Progenitor cell of endocrine pancreas (in vitro differentiated cells): Measurements from ENCODE around the gene TLR9. TPM values are rescaled to one million over a fixed set of nuclear protein-coding genes. Genes with fewer than 3 reads are reported as not detected.

Experiments
- DNase-seq: peaks from one replicate; pipeline ENCODE4 v3.0.0; 2021; ENCODE audit warnings: low spot score; ENCODE audit not compliant: unreplicated experiment
- H3K27ac Mint-ChIP-seq: 2 replicates; pipeline ENCODE4 v1.8.0; 2021; ENCODE audit warnings: mild to moderate bottlenecking, moderate library complexity, mixed read lengths
- H3K27me3 Mint-ChIP-seq: 2 replicates; pipeline ENCODE4 v1.8.0; 2021; ENCODE audit warnings: mixed read lengths
- H3K36me3 Mint-ChIP-seq: 2 replicates; pipeline ENCODE4 v1.8.0; 2022; ENCODE audit warnings: mixed read lengths; ENCODE audit not compliant: insufficient read depth
- H3K4me1 Mint-ChIP-seq: 2 replicates; pipeline ENCODE4 v1.8.0; 2021; ENCODE audit warnings: low read depth, mixed read lengths
- H3K4me3 Mint-ChIP-seq: 2 replicates; pipeline ENCODE4 v1.8.0; 2021; ENCODE audit warnings: low read depth, mild to moderate bottlenecking, moderate library complexity, mixed read lengths
- H3K9me3 Mint-ChIP-seq: 2 replicates; pipeline ENCODE4 v1.8.0; 2021; ENCODE audit warnings: low read depth, mixed read lengths
- total RNA-seq: library from RNA; stranded (reverse); gene quantifications from 2 replicates; pipeline ENCODE4 v1.2.1, GENCODE V29; 2021
- TF ChIP-seq, protein P1 (sequence below): fragments of 200-600 bp; sonication (generic); IDR thresholded peaks from one replicate; pipeline ENCODE4 v1.5.0; 2021; ENCODE audit warnings: antibody characterized with exemption, mild to moderate bottlenecking; ENCODE audit not compliant: unreplicated experiment

TLR9 gene
- total RNA-seq, 1 donor from 2014 or later: not detected

DNA sequence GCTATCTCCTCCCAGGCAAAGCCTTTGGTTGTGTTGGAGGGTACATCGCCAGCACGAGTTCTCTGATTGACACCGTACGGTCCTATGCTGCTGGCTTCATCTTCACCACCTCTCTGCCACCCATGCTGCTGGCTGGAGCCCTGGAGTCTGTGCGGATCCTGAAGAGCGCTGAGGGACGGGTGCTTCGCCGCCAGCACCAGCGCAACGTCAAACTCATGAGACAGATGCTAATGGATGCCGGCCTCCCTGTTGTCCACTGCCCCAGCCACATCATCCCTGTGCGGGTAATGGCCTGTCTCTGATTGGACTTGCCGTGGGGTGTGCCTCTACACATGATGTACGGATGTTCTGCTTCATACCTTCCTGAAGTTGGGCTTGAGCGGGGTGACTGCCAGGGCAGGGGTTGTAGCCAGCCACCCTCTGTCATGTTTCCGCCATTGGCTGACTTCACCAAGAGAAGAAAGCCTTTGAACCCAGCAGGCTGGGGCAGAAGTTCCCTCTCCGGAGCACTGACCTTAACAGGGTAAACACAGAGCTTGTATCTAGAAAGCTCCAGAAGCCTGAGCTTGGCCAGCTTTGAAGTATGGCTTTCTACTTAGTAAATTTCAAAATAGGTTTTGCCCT is 14.1 kb downstream of the TLR9 start:
- H3K27me3 Mint-ChIP-seq: no peaks in the 10 kb centered on the region
- no peak overlapping the region for H3K4me3 Mint-ChIP-seq
- TF ChIP-seq, protein P1, sequence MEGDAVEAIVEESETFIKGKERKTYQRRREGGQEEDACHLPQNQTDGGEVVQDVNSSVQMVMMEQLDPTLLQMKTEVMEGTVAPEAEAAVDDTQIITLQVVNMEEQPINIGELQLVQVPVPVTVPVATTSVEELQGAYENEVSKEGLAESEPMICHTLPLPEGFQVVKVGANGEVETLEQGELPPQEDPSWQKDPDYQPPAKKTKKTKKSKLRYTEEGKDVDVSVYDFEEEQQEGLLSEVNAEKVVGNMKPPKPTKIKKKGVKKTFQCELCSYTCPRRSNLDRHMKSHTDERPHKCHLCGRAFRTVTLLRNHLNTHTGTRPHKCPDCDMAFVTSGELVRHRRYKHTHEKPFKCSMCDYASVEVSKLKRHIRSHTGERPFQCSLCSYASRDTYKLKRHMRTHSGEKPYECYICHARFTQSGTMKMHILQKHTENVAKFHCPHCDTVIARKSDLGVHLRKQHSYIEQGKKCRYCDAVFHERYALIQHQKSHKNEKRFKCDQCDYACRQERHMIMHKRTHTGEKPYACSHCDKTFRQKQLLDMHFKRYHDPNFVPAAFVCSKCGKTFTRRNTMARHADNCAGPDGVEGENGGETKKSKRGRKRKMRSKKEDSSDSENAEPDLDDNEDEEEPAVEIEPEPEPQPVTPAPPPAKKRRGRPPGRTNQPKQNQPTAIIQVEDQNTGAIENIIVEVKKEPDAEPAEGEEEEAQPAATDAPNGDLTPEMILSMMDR: no peak
- no peaks in the 10 kb centered on the region for H3K4me1 Mint-ChIP-seq
- H3K27ac Mint-ChIP-seq: no peak overlapping the region
- peaks cover 40% of the 10 kb centered on the region for H3K36me3 Mint-ChIP-seq
- no peaks in the 10 kb centered on the region for H3K9me3 Mint-ChIP-seq
- DNase-seq: no peak

DNA sequence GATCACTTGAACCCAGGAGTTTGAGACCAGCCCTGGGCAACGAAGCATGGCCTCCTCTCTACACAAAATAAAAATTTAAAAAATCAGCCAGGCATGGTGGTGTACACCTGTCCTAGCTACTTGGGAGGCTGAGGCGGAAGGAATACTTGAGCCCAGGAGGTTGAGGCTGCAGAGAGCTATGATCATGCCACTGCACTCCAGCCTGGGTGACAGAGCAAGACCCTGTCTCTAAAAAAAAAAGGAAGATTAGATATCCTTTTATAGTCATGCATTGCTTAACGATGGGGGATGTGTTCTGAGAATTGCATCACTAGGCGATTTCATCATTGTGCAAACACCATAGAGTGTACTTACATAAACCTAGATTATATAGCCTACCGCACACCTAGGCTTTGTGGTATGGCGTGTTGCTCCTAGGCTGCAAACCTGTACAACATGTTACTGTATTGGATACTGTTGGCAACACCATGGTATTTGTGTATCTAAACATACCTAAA is 14.8 kb downstream of the TLR9 start:
- Mint-ChIP-seq H3K36me3 (peaks cover 43% of the 10 kb centered on the region), H3K4me3 (no peak overlapping the region), H3K27me3 (no peaks in the 10 kb centered on the region), H3K27ac (no peak overlapping the region), H3K4me1 (no peaks in the 10 kb centered on the region), H3K9me3 (no peaks in the 10 kb centered on the region)
- DNase-seq: no peak
- TF ChIP-seq, protein P1: no peak

DNA sequence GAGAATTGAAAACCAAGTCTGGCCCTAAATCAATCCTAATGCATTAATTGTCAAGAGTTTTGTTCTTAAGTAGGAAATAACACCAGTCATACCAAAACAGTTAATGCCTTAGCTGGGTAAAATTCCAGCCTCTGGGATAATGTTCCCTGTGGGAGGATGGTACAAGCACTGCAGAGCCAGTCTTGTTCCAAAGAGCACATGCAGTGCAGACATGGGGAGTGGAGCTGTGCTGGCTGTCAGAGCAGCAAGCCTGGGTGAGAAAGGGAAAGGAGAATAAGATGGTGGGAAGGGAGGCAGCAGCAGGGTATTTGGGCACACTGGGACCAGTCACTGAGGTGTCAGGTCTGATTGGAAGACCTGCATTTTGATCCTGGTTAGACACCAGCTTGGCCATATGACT is 15.4 kb downstream of the TLR9 start:
- Mint-ChIP-seq H3K36me3 (peaks cover 41% of the 10 kb centered on the region), H3K4me1 (no peaks in the 10 kb centered on the region), H3K4me3 (no peak overlapping the region), H3K27ac (no peak overlapping the region), H3K9me3 (no peaks in the 10 kb centered on the region), H3K27me3 (no peaks in the 10 kb centered on the region)
- no peak for DNase-seq
- TF ChIP-seq, protein P1: no peak

DNA sequence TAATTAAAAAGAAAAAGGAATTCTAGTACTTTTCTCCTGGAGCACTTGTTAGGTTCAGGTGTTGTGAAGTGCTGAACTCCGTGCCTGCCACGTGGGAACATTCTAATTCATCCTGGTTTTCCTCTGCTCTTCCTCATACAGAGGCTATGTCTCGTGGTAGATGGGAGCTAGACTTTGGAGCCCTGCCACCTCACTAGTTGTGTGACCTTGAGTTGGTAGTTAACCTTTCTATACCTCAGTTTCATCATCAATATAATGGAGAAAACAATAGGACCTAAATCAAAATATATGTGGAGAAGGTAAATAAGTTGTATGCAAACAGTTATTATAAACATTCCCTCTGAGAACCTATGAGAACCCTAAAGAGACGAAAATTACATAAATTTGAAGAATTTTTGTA is 16.9 kb downstream of the TLR9 start:
- TF ChIP-seq, protein P1: no peak
- Mint-ChIP-seq H3K9me3 (no peaks in the 10 kb centered on the region), H3K27me3 (no peaks in the 10 kb centered on the region), H3K4me3 (no peak overlapping the region), H3K36me3 (peaks cover 45% of the 10 kb centered on the region), H3K27ac (no peak overlapping the region), H3K4me1 (no peaks in the 10 kb centered on the region)
- DNase-seq: no peak

DNA sequence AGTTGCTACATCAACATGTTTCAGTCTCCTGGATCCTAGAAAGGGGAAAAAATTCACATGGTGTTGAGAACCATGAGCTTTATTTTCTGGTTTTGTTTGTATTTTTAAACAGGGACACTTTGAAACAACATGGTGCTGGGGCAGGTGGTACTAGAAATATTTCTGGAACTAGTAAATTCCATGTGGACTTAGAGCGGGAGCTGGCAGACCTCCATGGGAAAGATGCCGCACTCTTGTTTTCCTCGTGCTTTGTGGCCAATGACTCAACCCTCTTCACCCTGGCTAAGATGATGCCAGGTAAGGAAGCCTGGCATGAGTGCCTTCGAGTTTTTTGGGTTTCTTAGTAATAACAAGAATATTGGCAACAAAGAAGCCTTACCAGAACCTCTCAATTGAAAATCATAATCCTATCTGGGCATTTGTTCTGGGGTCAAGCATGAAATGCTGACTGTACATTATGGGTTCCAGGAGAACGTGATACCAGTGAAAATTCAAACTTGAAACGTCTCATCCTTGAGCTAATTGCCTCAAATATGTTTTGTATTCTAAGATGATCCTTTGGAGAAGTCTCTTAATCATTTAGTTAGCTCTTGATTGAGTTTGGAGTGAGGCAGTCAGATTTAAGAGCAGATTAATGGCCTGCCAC is 19.6 kb downstream of the TLR9 start:
- no peaks in the 10 kb centered on the region for H3K27me3 Mint-ChIP-seq
- no peaks in the 10 kb centered on the region for H3K4me1 Mint-ChIP-seq
- no peak overlapping the region for H3K4me3 Mint-ChIP-seq
- TF ChIP-seq, protein P1: no peak
- H3K36me3 Mint-ChIP-seq: peaks cover 40% of the 10 kb centered on the region
- DNase-seq: no peak
- H3K27ac Mint-ChIP-seq: no peak overlapping the region
- H3K9me3 Mint-ChIP-seq: no peaks in the 10 kb centered on the region
